A549 (cell line): Measurements from ENCODE around the gene PLOD3.
"Not testable (repeated sequence)": the region's sequence is repeated elsewhere in the genome, so short reads cannot be mapped to it uniquely, and the experiment has no call there.

Experiments used
- CHD2 ChIP-seq: fragments of 150-350 bp; IDR thresholded peaks from 2 replicates; pipeline ENCODE4 v1.6.1; 2014; ENCODE audit warnings: low read length; ENCODE audit not compliant: partially characterized antibody
- ESRRA ChIP-seq: fragments of 150-350 bp; IDR thresholded peaks from 2 replicates; pipeline ENCODE4 v1.6.1; 2014; ENCODE audit warnings: mild to moderate bottlenecking, low read length, borderline replicate concordance
- HOXA7 ChIP-seq: fragments of 250-450 bp; sonication (Bioruptor Pico); IDR thresholded peaks from 2 replicates; pipeline ENCODE4 v1.5.0; 2020; ENCODE audit warnings: mild to moderate bottlenecking, moderate library complexity
- NFE2L2 ChIP-seq: fragments of 150-350 bp; conservative IDR thresholded peaks from 2 replicates; pipeline ENCODE4 v1.6.1; 2014; ENCODE audit warnings: low read length
- POLR2A ChIP-seq: IDR thresholded peaks from 2 replicates; pipeline ENCODE4 v1.6.1; 2012; ENCODE audit warnings: mild to moderate bottlenecking, low read length
- POLR2AphosphoS2 ChIP-seq: conservative IDR thresholded peaks from 2 replicates; pipeline ENCODE4 v1.6.1; 2012; ENCODE audit warnings: low read length, improper control_type of control experiment, inconsistent platforms
- RAD21 ChIP-seq, 2 experiments: fragments of >200 bp in 1 of 2; sonication (Bioruptor Twin) in 1 of 2; formaldehyde crosslinking in 1 of 2; IDR thresholded peaks in 1 of 2; conservative IDR thresholded peaks in 1 of 2; 2 replicates in 1 of 2; 3 replicates in 1 of 2; pipeline ENCODE4 v1.6.1; 2012 to 2018; ENCODE audit warnings: inconsistent platforms in 1 of 2
- SMC3 ChIP-seq: fragments of >200 bp; sonication (Bioruptor Twin); formaldehyde crosslinking; IDR thresholded peaks from 3 replicates; pipeline ENCODE4 v1.6.1; 2018; ENCODE audit warnings: inconsistent platforms
- TF ChIP-seq, protein P1 (sequence below): fragments of >200 bp; sonication (Bioruptor Twin); formaldehyde crosslinking; IDR thresholded peaks from 3 replicates; pipeline ENCODE4 v1.5.1; 2016
- TF ChIP-seq, protein P2 (sequence below): fragments of 250-450 bp; sonication (Bioruptor Pico); IDR thresholded peaks from 2 replicates; pipeline ENCODE4 v1.5.0; 2021; ENCODE audit warnings: mild to moderate bottlenecking, moderate library complexity, borderline replicate concordance
- TF ChIP-seq, protein P3 (sequence below): fragments of 200-600 bp; sonication (generic); IDR thresholded peaks from 2 replicates; pipeline ENCODE4 v1.6.1; 2016; ENCODE audit warnings: antibody characterized with exemption, mild to moderate bottlenecking, moderate library complexity

DNA sequence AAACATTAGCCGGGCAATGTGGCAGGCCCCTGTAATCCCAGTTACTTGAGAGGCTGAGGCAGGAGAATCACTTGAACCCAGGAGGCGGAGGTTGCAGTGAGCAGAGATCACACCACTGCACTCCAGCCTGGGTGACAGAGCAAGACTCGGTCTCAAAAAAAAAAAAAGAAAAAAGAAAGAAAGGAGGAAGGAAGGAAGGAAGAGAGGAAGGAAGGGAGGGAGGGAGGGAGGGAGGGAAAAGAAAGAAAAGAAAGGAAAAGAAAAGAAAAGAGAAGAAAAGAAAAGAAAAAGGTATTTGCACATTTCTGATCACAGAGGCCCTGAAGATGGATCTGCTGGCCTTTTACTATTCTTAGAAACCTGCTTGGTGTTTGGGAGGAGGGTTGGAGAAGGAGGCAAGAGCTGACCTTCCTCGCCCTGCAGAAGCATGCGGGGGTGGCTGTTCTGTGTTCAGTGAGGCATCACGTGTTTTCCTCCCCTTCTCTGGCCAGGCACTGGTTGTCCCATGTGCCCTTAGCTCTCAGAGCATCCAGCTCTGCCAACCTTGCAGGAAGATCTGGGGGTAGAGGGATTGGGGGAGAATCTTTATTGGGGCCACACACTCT lies 46.8 kb upstream of the PLOD3 start:
- TF ChIP-seq ESRRA; POLR2AphosphoS2; NFE2L2; RAD21 (conservative IDR thresholded peaks at IDR 0.05 in 1 of 2, IDR thresholded peaks at IDR 0.05 in 1 of 2); HOXA7 (CRISPR knock-in tag); POLR2A; CHD2; SMC3: not testable (repeated sequence)
- TF ChIP-seq, protein P1, sequence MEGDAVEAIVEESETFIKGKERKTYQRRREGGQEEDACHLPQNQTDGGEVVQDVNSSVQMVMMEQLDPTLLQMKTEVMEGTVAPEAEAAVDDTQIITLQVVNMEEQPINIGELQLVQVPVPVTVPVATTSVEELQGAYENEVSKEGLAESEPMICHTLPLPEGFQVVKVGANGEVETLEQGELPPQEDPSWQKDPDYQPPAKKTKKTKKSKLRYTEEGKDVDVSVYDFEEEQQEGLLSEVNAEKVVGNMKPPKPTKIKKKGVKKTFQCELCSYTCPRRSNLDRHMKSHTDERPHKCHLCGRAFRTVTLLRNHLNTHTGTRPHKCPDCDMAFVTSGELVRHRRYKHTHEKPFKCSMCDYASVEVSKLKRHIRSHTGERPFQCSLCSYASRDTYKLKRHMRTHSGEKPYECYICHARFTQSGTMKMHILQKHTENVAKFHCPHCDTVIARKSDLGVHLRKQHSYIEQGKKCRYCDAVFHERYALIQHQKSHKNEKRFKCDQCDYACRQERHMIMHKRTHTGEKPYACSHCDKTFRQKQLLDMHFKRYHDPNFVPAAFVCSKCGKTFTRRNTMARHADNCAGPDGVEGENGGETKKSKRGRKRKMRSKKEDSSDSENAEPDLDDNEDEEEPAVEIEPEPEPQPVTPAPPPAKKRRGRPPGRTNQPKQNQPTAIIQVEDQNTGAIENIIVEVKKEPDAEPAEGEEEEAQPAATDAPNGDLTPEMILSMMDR, result not testable (repeated sequence)
- TF ChIP-seq, protein P2, sequence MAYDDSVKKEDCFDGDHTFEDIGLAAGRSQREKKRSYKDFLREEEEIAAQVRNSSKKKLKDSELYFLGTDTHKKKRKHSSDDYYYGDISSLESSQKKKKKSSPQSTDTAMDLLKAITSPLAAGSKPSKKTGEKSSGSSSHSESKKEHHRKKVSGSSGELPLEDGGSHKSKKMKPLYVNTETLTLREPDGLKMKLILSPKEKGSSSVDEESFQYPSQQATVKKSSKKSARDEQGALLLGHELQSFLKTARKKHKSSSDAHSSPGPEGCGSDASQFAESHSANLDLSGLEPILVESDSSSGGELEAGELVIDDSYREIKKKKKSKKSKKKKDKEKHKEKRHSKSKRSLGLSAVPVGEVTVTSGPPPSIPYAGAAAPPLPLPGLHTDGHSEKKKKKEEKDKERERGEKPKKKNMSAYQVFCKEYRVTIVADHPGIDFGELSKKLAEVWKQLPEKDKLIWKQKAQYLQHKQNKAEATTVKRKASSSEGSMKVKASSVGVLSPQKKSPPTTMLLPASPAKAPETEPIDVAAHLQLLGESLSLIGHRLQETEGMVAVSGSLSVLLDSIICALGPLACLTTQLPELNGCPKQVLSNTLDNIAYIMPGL (CRISPR knock-in tag), result not testable (repeated sequence)
- TF ChIP-seq, protein P3, sequence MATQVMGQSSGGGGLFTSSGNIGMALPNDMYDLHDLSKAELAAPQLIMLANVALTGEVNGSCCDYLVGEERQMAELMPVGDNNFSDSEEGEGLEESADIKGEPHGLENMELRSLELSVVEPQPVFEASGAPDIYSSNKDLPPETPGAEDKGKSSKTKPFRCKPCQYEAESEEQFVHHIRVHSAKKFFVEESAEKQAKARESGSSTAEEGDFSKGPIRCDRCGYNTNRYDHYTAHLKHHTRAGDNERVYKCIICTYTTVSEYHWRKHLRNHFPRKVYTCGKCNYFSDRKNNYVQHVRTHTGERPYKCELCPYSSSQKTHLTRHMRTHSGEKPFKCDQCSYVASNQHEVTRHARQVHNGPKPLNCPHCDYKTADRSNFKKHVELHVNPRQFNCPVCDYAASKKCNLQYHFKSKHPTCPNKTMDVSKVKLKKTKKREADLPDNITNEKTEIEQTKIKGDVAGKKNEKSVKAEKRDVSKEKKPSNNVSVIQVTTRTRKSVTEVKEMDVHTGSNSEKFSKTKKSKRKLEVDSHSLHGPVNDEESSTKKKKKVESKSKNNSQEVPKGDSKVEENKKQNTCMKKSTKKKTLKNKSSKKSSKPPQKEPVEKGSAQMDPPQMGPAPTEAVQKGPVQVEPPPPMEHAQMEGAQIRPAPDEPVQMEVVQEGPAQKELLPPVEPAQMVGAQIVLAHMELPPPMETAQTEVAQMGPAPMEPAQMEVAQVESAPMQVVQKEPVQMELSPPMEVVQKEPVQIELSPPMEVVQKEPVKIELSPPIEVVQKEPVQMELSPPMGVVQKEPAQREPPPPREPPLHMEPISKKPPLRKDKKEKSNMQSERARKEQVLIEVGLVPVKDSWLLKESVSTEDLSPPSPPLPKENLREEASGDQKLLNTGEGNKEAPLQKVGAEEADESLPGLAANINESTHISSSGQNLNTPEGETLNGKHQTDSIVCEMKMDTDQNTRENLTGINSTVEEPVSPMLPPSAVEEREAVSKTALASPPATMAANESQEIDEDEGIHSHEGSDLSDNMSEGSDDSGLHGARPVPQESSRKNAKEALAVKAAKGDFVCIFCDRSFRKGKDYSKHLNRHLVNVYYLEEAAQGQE, result not testable (repeated sequence)
